ENCODE results near the gene KCNN3.

Gene KCNN3

DNA sequence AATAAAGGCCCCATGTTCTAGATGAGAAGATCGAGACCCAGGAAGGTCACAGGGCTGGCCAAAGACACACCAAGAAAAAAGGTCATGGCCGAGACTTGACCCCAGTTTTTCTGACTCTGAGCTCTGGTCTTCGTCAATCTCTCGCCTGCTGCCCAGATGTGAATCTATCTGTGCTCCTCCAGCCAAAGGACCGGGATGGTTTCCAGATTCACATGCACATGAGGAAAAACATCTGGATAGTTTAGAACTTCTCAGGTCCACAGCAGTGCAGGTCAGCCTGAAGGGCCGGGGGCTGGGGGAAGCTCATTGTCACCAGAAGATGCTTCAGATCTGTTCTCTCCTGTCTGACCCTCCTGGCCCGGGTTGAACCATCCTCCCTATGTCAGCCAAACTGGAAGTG, 49.0 kb downstream of the KCNN3 start:
- in situ Hi-C loops (cut with MboI; ENCODE audit: low sequenced_read_pairs): no loop called here

DNA sequence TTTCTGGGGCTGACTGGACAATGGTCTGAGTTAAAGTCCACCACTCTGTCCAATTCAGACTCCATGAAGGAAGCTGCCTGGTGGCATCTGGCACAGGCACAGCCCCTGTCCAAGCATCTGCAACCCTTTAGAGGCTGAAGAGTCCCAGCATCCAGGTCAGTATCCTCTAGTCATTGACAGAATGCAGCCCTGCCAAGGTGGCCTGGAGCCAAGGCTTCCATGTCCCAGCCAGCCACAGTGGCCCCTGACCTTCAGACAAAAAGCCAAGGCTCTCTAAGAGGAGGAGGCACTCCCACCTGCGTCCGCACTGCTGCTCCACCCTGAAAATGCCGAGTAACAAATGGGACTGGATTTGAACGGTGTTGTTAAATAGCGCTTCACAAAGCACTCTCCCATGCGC, 49.4 kb downstream of the KCNN3 start:
- in situ Hi-C loops (cut with MboI; ENCODE audit: low sequenced_read_pairs): no loop called here

DNA sequence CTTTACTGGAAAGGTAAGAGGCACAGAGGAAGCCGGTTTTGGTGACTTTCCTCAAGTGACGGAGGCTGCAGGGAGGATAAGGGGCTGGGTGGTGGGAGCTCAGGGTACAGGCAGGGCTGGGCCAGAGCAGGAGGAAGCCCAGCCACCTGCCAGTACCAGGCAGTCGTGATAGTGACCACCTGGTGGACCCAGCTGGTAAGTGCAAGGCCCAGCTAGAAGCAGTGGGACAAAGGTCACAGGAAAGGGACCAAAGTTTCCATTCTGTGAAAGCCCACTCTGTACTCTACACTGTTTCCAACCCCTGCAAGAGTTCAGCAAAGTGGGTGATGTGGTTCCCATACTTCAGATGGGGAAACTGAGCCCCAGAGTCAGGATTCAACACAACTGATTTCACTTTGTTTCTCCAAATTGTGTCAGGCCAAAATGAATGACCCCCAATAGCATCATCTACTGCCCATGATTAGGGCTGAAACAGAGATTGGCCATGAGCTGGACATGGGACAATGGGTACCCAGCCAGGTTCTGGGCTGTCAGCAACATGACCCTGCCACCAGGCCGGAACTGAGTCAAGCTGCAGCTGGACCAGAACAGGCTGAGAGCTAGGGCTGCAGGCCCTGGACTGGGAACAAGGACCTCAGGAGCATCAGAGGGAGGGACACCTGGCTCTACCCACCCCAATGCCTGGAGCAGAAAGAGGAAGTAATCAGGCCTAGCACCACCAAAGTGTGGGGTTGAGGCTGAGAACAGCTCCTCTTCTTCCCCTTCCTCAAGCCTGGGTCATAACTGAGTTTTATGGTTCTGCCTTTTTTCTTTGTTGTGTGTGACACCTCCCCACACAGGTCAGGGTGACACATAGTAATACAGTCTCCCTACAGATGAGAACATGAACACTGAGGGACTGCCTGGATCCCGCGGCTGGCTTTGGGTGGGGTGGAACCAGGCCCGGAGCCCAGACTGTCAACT, 50.2 kb downstream of the KCNN3 start:
- in situ Hi-C loops (cut with MboI; ENCODE audit: low sequenced_read_pairs): no loop called here

DNA sequence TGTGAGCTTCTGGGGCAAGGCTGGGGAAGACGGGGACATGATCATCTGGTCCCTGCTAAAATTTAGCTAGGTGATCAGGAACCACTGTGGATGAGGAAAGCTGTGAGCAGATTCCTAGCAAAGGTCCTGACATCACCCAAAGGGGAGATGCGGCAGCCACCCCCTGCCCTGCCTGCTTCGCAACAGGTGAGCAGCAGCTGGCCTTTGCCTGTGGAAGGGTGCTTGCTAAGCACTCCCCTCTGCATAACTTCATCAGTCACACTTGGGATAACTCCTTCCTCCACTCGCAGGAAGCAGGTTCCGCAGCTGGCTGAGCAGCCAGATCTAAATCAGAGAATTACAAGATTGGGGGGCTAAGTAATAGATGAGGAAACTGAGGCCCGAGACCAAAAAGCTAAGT, 51.2 kb downstream of the KCNN3 start:
- in situ Hi-C loops (cut with MboI; ENCODE audit: low sequenced_read_pairs): no loop called here

DNA sequence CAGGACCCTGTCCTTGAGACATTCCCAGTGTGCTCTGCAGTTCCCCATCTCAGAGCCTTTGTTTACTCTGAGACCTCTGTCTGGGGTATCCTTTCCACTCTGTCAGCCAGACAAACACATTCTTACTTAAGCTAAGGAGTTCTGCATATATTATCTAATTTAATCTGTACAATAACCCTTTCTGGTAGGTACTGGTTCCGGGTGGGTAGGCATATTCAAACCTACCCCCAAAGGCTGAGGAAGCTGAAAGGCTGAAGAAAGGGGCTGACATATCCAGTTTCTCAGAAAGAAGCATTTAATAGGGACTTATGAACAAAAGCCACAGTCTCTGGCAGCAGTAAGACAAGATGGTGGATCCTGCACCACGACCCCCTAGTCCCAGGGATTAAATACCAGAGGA, 53.1 kb downstream of the KCNN3 start:
- in situ Hi-C loops (cut with MboI; ENCODE audit: low sequenced_read_pairs): no loop called here

DNA sequence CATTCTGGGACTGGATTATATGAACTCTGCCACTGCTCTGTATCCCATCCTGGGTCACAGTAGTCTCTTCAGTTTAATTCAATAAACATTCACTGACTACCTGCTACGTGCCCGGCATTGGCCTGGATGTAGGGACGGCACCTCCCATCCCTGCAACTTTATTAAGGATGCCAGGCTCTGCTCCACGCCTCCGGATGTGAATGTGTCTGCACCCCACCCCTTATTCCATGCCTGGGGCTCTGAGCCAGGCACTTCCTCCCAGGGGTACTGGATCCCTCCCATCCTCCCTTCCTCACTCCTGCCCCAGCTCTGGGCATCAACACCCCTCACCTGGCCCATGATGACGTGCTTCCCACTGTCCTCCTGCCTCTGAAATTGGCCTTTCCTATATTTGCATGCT, 53.7 kb downstream of the KCNN3 start:
- in situ Hi-C loops (cut with MboI; ENCODE audit: low sequenced_read_pairs): no loop called here

DNA sequence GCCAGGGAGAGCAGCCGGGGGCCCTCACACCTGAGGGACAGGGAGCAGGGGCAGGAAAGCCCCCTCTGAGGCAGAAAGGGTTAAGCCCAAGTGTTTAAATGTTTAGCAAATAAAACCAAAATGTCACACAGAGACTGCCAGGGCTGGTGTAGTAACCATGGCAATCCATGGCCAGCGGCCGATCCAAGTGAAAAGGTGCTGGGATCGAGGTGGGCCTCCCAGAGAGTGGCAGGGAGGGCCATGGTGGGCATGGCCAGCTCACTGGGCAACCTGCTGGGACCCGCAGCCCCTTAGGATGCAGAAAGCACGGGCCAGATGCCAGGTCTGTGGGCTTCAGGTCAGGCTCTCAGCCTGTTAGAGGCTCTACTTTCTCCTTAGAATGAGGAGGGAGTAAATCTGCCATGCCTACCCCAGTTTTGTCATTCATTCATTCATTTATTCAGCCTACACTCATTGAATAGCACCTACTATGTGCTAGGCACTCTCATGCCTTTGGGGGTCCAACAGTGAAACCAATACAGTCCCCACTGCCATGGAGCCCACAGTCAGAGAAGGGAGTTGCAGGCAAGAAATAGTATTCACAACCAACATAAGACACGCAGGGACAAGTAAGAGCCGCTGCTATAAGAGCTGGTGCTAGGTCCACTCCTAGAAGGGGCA, 56.1 kb downstream of the KCNN3 start:
- in situ Hi-C loops (cut with MboI; ENCODE audit: low sequenced_read_pairs): no loop called here

DNA sequence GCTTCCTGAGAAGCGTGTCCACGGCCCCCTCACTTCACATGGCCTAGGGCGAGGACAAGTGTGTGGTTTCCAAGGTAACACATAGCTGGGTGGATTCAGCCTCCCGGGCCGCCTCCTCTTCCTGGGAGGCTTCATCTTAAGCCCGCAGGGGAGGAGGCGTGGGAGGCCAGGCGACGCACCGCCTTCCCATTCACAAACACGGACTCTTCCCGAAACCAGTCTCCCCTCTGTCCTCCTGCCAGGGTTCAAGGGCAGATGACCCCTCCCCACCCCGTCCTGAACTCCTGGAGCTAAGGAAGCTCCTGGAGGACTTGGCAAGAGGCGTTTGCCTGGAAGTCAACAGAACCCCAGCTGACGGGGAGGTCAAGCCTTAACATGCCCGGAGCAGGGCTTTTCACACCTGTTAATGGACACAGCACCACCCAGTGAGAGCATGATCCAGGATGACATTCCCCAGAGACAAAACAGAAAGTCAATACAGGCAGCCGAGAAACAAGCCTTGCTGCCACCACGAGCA, 56.7 kb downstream of the KCNN3 start:
- in situ Hi-C loops (cut with MboI; ENCODE audit: low sequenced_read_pairs): no loop called here

DNA sequence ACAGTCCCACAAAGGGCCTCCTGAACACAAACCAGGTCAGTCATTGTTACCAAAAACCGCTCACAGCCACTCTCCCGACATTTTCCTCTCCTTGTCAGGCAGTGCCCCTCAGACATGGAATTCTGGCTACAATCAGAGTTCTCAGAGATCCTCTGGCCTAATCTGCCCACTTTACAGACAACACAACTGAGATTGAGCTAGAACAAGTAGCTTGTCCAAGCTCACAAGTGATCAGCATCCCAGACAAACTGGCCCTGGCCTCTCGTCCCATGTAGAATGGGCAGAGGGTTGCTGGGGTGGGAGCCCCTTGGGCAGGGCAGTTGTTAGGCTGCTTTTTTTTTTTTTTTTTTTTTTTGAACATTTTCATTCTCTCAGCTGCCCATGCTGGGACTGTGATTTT, 57.2 kb downstream of the KCNN3 start:
- in situ Hi-C loops (cut with MboI; ENCODE audit: low sequenced_read_pairs): no loop called here

DNA sequence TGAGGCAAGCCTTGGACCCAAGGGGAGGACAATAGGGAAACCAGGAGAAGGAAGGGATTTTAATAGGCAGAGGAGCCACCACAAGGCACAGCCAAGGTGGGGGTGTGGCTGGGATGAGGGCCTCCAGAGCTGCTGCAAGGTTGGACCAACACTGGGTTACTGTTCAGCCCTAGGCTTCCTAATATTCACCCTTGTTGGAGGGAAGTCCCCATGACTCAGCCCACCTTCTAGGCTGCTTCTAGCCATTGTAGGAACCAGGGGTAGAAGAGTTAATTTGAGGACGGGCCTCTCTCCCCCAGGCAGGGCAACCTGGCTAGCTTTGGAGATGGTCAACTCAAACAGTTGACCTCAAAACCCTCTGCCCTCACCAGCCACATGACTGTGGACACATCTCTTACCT, 59.5 kb downstream of the KCNN3 start:
- in situ Hi-C loops (cut with MboI; ENCODE audit: low sequenced_read_pairs): no loop called here

DNA sequence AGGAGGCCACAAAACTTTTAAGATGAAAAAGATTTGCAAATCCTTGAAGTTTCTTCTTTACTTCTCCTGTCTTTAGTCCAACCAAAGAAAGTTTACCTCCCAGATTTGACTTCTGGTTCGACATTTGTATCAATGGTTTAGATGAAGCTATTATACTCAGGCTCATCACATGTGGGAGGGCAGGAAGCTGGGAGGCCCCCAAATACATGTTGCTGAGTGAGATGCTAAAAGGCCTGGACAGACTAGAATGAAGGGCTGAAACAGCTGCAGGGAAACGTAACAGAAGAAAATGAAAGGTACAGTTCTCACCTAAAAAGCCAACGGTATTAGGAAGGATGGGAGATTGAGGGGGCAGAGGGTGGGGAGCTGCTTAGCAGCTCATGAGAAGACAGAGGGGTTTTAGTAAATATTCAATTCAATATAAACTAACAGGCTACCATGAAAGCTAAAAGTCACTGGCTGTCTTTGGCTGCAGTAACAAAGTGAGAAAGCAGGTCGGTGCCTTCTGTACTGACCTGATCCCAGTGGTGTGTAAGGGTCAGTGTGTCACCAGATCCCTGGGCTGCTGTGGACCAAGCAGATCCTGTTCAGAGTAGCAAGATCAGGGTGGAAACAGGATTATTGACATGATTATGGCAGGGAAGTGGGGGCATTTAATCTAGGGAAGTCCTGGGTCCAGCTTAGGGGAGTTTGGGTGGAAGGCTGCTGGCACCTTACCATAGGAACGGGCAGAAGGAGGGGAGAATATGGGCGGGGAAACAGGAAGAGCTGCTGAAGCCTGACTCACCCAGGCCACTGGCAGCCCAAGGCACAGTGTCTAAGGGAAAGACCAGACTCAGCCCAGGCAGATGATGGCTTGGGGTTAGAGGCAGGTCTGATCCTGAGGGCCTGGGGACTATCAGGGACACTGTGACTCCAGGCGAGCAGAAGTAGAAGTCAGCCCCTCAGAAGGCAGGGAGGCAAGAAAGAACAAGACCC, 60.4 kb downstream of the KCNN3 start:
- in situ Hi-C loops (cut with MboI; ENCODE audit: low sequenced_read_pairs): no loop called here

DNA sequence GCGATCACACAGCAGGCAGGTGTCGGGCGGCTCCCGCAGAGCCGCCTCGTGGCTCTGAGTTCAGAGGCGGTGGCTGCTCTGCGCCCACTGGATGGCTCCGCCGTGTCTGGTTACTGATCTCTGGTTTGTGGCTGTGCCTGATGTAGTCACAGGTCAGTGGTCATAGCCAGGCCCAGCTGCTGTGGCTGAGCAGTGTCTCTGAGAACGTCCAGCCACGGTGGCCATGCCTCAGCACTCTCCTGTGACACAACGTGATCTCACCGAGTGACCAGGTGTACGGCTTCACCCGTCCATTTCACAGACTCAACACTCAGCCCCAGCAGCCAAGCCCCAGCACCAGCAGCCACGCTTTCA, 61.2 kb downstream of the KCNN3 start:
- in situ Hi-C loops (cut with MboI; ENCODE audit: low sequenced_read_pairs): no loop called here

DNA sequence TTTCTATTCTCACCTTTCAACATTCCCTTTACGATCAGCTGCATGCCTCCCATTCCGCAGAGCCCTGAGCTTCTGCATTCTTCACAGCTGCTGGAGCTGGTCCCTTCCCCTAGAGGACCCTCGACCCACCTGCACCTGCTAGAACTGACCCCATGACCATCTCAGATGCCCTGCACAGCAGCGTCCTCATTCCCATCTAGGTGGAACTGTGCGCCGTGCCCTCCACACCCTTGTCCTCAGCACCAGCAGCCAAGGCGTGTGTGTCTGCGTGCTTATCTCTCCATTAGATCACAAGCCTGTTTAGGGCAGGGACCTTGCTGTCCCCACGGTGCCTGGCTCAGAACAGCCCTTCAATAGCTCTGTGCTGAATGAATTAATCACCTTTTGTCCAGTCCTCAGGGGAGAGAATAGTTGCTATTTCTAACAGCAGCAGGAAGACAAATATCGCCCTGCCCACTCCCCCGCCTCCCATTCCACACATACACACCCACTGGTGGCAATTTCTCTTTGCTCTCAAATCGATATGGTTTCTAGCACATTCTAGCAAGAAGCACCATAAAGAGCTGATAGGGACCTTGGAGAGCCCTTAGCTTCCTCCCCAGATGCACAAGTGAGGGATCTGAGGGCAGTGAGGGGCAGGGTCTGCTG, 61.7 kb downstream of the KCNN3 start:
- in situ Hi-C loops (cut with MboI; ENCODE audit: low sequenced_read_pairs): no loop called here

DNA sequence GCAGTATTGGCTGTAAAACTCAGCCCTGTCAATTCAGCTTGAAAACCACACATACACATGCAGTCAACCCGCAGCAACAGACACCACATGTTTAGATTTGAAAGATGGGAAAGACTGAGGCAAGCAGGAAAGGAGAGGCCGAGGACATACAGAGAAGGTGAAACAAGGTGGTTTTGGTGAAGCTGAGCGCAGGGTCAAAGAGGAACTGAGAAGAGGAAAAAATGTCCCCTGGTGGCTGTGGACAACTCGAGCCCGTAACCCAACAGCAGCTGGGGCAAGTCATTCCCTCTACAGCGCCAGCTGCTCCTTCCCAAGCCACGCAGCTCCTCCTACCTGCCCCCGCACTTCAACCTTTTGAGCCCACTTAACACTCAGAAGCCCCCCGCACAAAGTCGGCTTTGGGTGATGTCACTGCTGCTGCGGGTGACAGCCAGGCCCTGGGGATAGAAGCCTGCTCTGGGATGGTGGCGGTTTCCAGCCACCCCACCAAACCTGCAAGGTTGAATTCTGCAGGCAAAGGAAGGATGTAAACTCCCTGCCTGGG, 63.0 kb downstream of the KCNN3 start:
- in situ Hi-C loops (cut with MboI; ENCODE audit: low sequenced_read_pairs): no loop called here

DNA sequence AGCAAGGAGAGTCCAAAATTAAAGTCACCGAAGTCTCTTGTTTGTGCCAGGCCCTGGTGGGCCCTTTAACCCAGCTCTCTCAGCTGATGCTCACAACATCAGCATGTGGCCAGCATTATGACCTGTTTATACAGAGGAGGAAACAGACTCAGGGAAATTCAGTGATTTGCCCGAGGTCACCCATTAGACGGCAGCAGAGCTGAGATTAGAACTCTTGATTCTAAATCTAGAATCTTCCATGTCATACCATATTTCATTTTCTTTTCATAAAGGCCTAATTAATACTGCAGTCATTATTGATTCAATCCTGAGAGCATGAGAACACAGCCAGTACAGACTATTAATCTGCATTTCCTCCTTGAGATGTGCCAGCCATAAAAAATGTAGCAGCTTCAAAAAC, 63.7 kb downstream of the KCNN3 start:
- in situ Hi-C loops (cut with MboI; ENCODE audit: low sequenced_read_pairs): no loop called here

DNA sequence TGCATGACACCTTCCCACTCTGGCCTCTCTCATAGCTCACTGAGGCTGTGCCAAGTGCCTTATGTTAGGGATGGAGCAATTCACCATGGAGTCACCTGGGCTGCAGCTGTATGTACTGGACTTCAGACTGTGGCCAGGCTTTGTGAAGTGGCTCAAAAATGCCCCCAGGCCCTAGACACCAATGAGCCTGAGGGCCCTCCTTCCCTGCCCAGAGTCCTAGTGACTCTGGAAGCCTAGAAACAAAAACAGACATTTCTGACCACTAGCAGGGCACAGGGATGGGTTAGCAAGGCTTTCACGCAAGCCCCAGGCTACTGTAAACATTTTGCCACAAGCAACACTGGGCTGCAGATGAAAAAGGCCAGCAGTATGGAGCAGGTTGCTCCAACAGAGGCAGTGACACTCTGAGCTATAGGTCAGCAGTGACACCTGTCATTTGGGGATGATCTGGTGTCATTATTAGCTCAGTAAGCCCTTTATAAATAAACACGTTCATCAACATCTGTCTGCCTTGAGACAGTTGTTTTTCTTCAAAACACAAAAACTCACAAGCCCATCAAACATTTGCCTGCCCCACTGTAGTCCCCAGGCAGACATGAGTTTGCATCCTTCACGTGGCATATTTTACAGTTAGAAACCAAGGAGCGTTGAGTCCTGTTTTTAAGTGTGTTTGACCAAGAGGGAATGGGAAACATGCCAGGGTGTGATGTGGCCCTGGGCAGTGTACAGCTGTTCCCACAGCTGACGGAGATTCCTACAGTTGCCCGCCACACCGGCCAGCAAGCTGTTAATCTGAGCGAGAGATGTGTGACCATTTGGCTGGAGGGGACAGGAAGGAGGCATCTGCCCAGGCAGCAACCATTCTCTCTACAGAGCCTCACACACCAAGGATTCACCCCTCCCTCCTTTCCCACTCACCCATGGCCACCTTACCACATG, 66.8 kb downstream of the KCNN3 start:
- in situ Hi-C loops (cut with MboI; ENCODE audit: low sequenced_read_pairs): no loop called here

DNA sequence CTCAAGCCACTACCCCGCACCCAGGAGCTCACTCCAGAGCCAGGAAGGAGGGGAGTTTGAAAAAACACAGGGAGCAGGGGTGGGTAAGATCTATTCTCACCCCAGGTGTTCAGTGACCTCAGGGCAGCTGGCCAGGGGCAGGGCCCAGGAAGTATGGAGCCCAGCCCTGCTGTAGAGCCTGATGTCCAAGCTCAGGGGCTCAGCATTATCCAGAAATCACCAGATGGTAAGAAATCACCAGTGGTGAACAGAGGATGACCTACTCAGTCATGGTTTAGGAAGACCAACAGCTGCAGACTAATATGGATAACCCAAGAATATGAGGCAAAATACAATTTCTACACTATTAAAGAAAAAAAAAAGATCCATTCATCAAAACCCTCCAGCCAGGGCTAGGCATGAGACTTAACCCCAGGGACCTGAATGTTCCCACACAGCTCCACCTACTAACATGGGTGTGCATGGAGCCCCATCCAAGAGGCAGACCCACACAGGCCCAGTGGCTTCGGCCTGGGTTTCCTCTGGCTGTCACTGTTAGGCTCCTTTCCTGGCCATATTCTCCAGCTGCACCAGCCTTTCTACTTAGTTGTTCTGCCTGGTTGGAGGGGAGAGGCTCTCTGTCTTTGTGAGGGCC, 67.6 kb downstream of the KCNN3 start:
- in situ Hi-C loops (cut with MboI; ENCODE audit: low sequenced_read_pairs): no loop called here

DNA sequence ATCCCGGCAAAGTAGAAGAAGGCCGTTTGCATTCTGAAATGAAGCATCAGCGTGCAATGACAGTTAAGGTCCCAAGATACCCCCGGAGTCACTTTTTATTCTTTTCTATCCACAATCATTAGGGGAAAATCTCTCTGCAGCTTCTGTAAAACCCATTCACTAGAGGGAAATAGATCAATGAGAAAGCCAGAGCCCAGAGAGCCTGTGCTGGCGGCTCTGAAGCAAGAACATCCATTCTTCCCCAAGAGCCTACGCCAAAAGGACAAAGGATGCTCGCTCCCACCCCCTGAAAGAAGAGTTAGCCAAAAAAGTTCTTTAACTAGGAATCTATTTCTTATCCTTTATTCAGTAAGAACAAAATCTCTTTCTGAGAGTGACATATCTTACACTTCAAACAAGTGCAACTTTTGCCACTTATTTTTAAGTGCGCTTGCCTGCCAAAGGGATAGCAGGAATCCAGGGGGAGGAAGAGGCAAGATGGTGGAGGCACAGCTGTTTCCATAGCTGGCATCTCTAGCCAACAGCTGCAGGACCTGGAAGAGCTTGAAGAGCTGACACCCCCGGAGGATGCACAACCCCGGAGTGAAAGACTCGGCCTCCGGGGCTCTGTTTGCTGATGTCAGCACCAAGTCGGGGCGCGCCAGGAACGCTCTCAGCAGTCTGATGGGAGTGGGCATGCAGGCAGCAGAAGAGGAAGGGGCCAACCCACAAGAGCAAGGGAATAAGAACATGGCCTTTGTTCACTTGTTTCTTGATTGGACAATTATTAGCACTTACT, 68.7 kb downstream of the KCNN3 start:
- in situ Hi-C loops (cut with MboI; ENCODE audit: low sequenced_read_pairs): no loop called here

All from HL-60/S4 (cell line).